ENCODE data around the gene MYO1F.

- TF ChIP-seq EZH2 (IDR thresholded peaks at IDR 0.05; ENCODE audit: insufficient read depth, poor library complexity, severe bottlenecking) (no peak), EZH2phosphoT487 (IDR thresholded peaks at IDR 0.05; ENCODE audit: insufficient read depth, low read depth) (no peak)
These were observed 16.7 kb upstream of the MYO1F start for GRCh38 chr19:8593931-8594330.
